Body of pancreas (tissue), 4 donors: ENCODE results near the gene CCT7. TPM values are rescaled to one million over a fixed set of nuclear protein-coding genes. Genes with fewer than 3 reads are reported as not detected.

Experiments used
- ATAC-seq: fragments of 150-250 bp; one replicate; pipeline ENCODE4 v1.9.1; 2016
- DNase-seq, 4 donors: peaks; one replicate each; pipeline ENCODE4 v3.0.0-alpha.2; 2019
- H3K27ac ChIP-seq, 4 donors: fragments of 200-600 bp; sonication (generic); 1 replicate in 3 of 4; 2 replicates in 1 of 4; pipeline versions ENCODE4 v1.5.1 to v1.6.1; 2016 to 2019; ENCODE audit warnings: mild to moderate bottlenecking in 1 of 4, mixed read lengths in 1 of 4, moderate library complexity in 1 of 4
- H3K27me3 ChIP-seq, 2 donors: fragments of 200-600 bp; sonication (generic); one replicate each; pipeline ENCODE4 v1.6.0; 2016; ENCODE audit warnings: mild to moderate bottlenecking in 1 of 2
- H3K36me3 ChIP-seq, 2 donors: fragments of 200-600 bp; sonication (generic); replicated peaks in 1 of 2; 2 replicates each; pipeline ENCODE4 v1.5.1; 2016; ENCODE audit warnings: low read depth in 2 of 2; ENCODE audit not compliant: insufficient read depth in 1 of 2
- H3K4me1 ChIP-seq: fragments of 200-600 bp; sonication (generic); one replicate; pipeline ENCODE4 v1.6.0; 2016
- H3K4me3 ChIP-seq, 2 donors: fragments of 200-600 bp; sonication (generic); 1 replicate in 1 of 2; 2 replicates in 1 of 2; pipeline ENCODE4 v1.5.1; 2016 to 2019
- H3K9me3 ChIP-seq, 3 donors: fragments of 200-600 bp; sonication (generic); 1 replicate in 2 of 3; 2 replicates in 1 of 3; pipeline ENCODE4 v1.5.1; 2016
- CTCF ChIP-seq, 7 experiments: fragments of 450-650 bp in 4 of 7; fragments of 200-600 bp in 3 of 7; sonication (generic) in 3 of 7; IDR thresholded peaks; one replicate each; pipeline ENCODE4 v1.5.1; 2016 to 2019; ENCODE audit warnings: antibody characterized with exemption in 7 of 7
- POLR2A ChIP-seq, 3 donors: fragments of 450-650 bp; IDR thresholded peaks; one replicate each; pipeline ENCODE4 v1.6.1; 2016; ENCODE audit warnings: antibody characterized with exemption in 3 of 3, mild to moderate bottlenecking in 2 of 3
- WGBS, 2 donors: methylation state at CpG; one replicate each; pipeline ENCODE4 v1.1.5; 2017; 5-methylcytosine and 5-hydroxymethylcytosine counted together
- intact Hi-C: fragments of 100-400 bp; cut with DNase I; formaldehyde crosslinking; loops from one replicate; pipeline ENCODE4 v1.15.1; 2023
- total RNA-seq, 2 donors: library from RNA; depleted of rRNA; stranded (reverse); fragments of >200 nt; gene quantifications; one replicate each; pipeline ENCODE4 v1.1.0, GENCODE V29; 2016

Gene CCT7
- total RNA-seq, 2 donors from 2014 or later = 88.7 to 92.3 TPM

- ATAC-seq = no peak
- peaks cover 4% of the 10 kb centered on the region in 2 donors for H3K36me3 ChIP-seq
Observed at GRCh38 chr2:73238976-73239375, 4.9 kb downstream of the CCT7 start.

GRCh38 chr2:73239776-73240175, 5.7 kb downstream of the CCT7 start:
- no peak for TF ChIP-seq POLR2A (IDR thresholded peaks at IDR 0.05)
- TF ChIP-seq CTCF (IDR thresholded peaks at IDR 0.05) = no peak

More at GRCh38 chr2:73238976-73239375, 4.9 kb downstream of the CCT7 start:
- Histone ChIP-seq H3K9me3 (no peaks in the 10 kb centered on the region), H3K27ac (no peak overlapping the region), H3K27me3 (no peaks in the 10 kb centered on the region), H3K4me3 (no peak overlapping the region), H3K4me1 (peaks cover 35% of the 10 kb centered on the region)
- TF ChIP-seq POLR2A (IDR thresholded peaks at IDR 0.05) = no peak
- no peak for TF ChIP-seq CTCF (IDR thresholded peaks at IDR 0.05)
- intact Hi-C loops = no loop called here
- 87 to 100% methylated on average over 1 of the region's 1 CpG for WGBS, 2 donors
- DNase-seq = no peak

GRCh38 chr2:73243884-73244570, 9.9 kb downstream of the CCT7 start:
- Histone ChIP-seq H3K36me3 (peaks cover 11 to 29% of the 10 kb centered on the region in 2 donors), H3K27me3 (no peaks in the 10 kb centered on the region), H3K4me3 (no peak overlapping the region), H3K4me1 (peaks cover 8% of the 10 kb centered on the region), H3K9me3 (no peaks in the 10 kb centered on the region), H3K27ac (no peak overlapping the region)
- no peak for DNase-seq
- ATAC-seq = no peak
- intact Hi-C loops = no loop called here
- TF ChIP-seq POLR2A (IDR thresholded peaks at IDR 0.05) = no peak
- TF ChIP-seq CTCF (IDR thresholded peaks at IDR 0.05) = no peak
- 34 to 41% methylated on average over 5 of the region's 5 CpGs for WGBS, 2 donors

More at GRCh38 chr2:73239776-73240175, 5.7 kb downstream of the CCT7 start:
- Histone ChIP-seq H3K27ac (no peak overlapping the region), H3K36me3 (peaks cover 4 to 11% of the 10 kb centered on the region in 2 donors), H3K4me1 (peaks cover 35% of the 10 kb centered on the region), H3K27me3 (no peaks in the 10 kb centered on the region), H3K4me3 (no peak overlapping the region), H3K9me3 (no peaks in the 10 kb centered on the region)
- WGBS, 2 donors = 51% methylated on average over 3 of the region's 3 CpGs
- DNase-seq = no peak
- ATAC-seq = no peak
- intact Hi-C loops = no loop called here

- TF ChIP-seq CTCF (IDR thresholded peaks at IDR 0.05) (no peak), POLR2A (IDR thresholded peaks at IDR 0.05) (no peak)
- H3K27me3 ChIP-seq = no peaks in the 10 kb centered on the region
- H3K27ac ChIP-seq = no peak overlapping the region
- H3K36me3 ChIP-seq = peaks cover 11 to 31% of the 10 kb centered on the region in 2 donors
- DNase-seq (no peak), ATAC-seq (no peak)
- H3K4me1 ChIP-seq = peaks cover 4% of the 10 kb centered on the region
- WGBS, 2 donors = 85 to 86% methylated on average over 3 of the region's 3 CpGs
- no peaks in the 10 kb centered on the region for H3K9me3 ChIP-seq
- intact Hi-C loops = no loop called here
- H3K4me3 ChIP-seq = no peak overlapping the region
Observed at GRCh38 chr2:73244580-73244979, 10.5 kb downstream of the CCT7 start.

- Histone ChIP-seq H3K27ac (no peak overlapping the region), H3K27me3 (no peaks in the 10 kb centered on the region), H3K4me1 (peaks cover 17% of the 10 kb centered on the region), H3K36me3 (peaks cover 7 to 35% of the 10 kb centered on the region in 2 donors), H3K9me3 (no peaks in the 10 kb centered on the region), H3K4me3 (no peak overlapping the region)
- ATAC-seq (no peak), DNase-seq (no peak)
- intact Hi-C loops = no loop called here
- TF ChIP-seq POLR2A (IDR thresholded peaks at IDR 0.05) (no peak), CTCF (IDR thresholded peaks at IDR 0.05) (no peak)
- WGBS, 2 donors = 76 to 78% methylated on average over 3 of the region's 3 CpGs
Observed at GRCh38 chr2:73246850-73247249, 12.7 kb downstream of the CCT7 start.
